ENCODE data around the gene RPTOR. TPM values are rescaled to one million over a fixed set of nuclear protein-coding genes. Genes with fewer than 3 reads are reported as not detected.

The RPTOR gene
- polyA plus RNA-seq, 1 donor from 2014 or later = 8.0 TPM

GRCh38 chr17:80652756-80653330 is 108.2 kb downstream of the RPTOR start:
- Histone ChIP-seq H3K9ac (ENCODE audit: low read length) (no peak overlapping the region), H3F3A (ENCODE audit: insufficient read depth, low read length, poor library complexity, severe bottlenecking) (no peaks in the 10 kb centered on the region), H4K20me1 (ENCODE audit: insufficient read depth) (no peaks in the 10 kb centered on the region), H3K9me3 (ENCODE audit: low read length) (no peaks in the 10 kb centered on the region), H3K4me2 (ENCODE audit: low read length) (no peak overlapping the region), H3K4me3 (ENCODE audit: low read length) (no peak overlapping the region), H3K36me3 (ENCODE audit: insufficient read depth, low read length) (no peaks in the 10 kb centered on the region), H3K79me2 (replicated peaks; ENCODE audit: insufficient read depth, low read length) (no peaks in the 10 kb centered on the region), H3K27me3 (ENCODE audit: insufficient read depth, low read depth, low read length) (no peaks in the 10 kb centered on the region), H2AFZ (ENCODE audit: low read depth, low read length) (no peak overlapping the region), H3K9me2 (ENCODE audit: insufficient read depth, low read length) (no peaks in the 10 kb centered on the region), H3K27ac (ENCODE audit: low read length) (no peak overlapping the region)
- no peak for TF ChIP-seq EP300 (conservative IDR thresholded peaks at IDR 0.05; ENCODE audit: poor library complexity, severe bottlenecking)
- TF ChIP-seq EZH2 (IDR thresholded peaks at IDR 0.05; ENCODE audit: borderline replicate concordance, insufficient read depth, low read length, poor library complexity, severe bottlenecking) = no peak

GRCh38 chr17:80653856-80654255 is 109.2 kb downstream of the RPTOR start:
- Histone ChIP-seq H3K36me3 (ENCODE audit: insufficient read depth, low read length) (no peaks in the 10 kb centered on the region), H3F3A (ENCODE audit: insufficient read depth, low read length, poor library complexity, severe bottlenecking) (no peaks in the 10 kb centered on the region), H3K9me2 (ENCODE audit: insufficient read depth, low read length) (no peaks in the 10 kb centered on the region), H3K9ac (ENCODE audit: low read length) (no peak overlapping the region), H2AFZ (ENCODE audit: low read depth, low read length) (no peak overlapping the region), H3K4me2 (ENCODE audit: low read length) (no peak overlapping the region), H3K27me3 (ENCODE audit: insufficient read depth, low read depth, low read length) (no peaks in the 10 kb centered on the region), H3K27ac (ENCODE audit: low read length) (no peak overlapping the region), H3K79me2 (replicated peaks; ENCODE audit: insufficient read depth, low read length) (no peaks in the 10 kb centered on the region), H3K4me3 (ENCODE audit: low read length) (no peak overlapping the region), H3K9me3 (ENCODE audit: low read length) (no peaks in the 10 kb centered on the region), H4K20me1 (ENCODE audit: insufficient read depth) (no peaks in the 10 kb centered on the region)
- TF ChIP-seq EZH2 (IDR thresholded peaks at IDR 0.05; ENCODE audit: borderline replicate concordance, insufficient read depth, low read length, poor library complexity, severe bottlenecking) (no peak), MXI1 (conservative IDR thresholded peaks at IDR 0.05; ENCODE audit: poor library complexity, severe bottlenecking) (no peak), RAD21 (conservative IDR thresholded peaks at IDR 0.05) (no peak), POLR2AphosphoS5 (IDR thresholded peaks at IDR 0.05) (no peak), EP300 (conservative IDR thresholded peaks at IDR 0.05; ENCODE audit: poor library complexity, severe bottlenecking) (no peak)

- no peak overlapping the region for H3K9ac ChIP-seq (ENCODE audit: low read length)
- no peak overlapping the region for H2AFZ ChIP-seq (ENCODE audit: low read depth, low read length)
- no peak overlapping the region for H3K27ac ChIP-seq (ENCODE audit: low read length)
- H4K20me1 ChIP-seq (ENCODE audit: insufficient read depth) = no peaks in the 10 kb centered on the region
- H3K4me2 ChIP-seq (ENCODE audit: low read length) = no peak overlapping the region
- no peaks in the 10 kb centered on the region for H3K36me3 ChIP-seq (ENCODE audit: insufficient read depth, low read length)
- H3K9me2 ChIP-seq (ENCODE audit: insufficient read depth, low read length) = no peaks in the 10 kb centered on the region
- no peaks in the 10 kb centered on the region for H3K27me3 ChIP-seq (ENCODE audit: insufficient read depth, low read depth, low read length)
- H3K79me2 ChIP-seq (replicated peaks; ENCODE audit: insufficient read depth, low read length) = no peaks in the 10 kb centered on the region
- TF ChIP-seq EP300 (conservative IDR thresholded peaks at IDR 0.05; ENCODE audit: poor library complexity, severe bottlenecking) (no peak), SMC3 (conservative IDR thresholded peaks at IDR 0.05; ENCODE audit: poor library complexity) (no peak), POLR2AphosphoS5 (IDR thresholded peaks at IDR 0.05) (no peak), CTCF (IDR thresholded peaks at IDR 0.05; ENCODE audit: poor library complexity, severe bottlenecking) (no peak), TAF1 (IDR thresholded peaks at IDR 0.05; ENCODE audit: low read depth) (no peak), RAD21 (conservative IDR thresholded peaks at IDR 0.05) (no peak), MXI1 (conservative IDR thresholded peaks at IDR 0.05; ENCODE audit: poor library complexity, severe bottlenecking) (no peak), EZH2 (IDR thresholded peaks at IDR 0.05; ENCODE audit: borderline replicate concordance, insufficient read depth, low read length, poor library complexity, severe bottlenecking) (no peak)
- H3K4me3 ChIP-seq (ENCODE audit: low read length) = no peak overlapping the region
- no peaks in the 10 kb centered on the region for H3K9me3 ChIP-seq (ENCODE audit: low read length)
- no peaks in the 10 kb centered on the region for H3F3A ChIP-seq (ENCODE audit: insufficient read depth, low read length, poor library complexity, severe bottlenecking)
Observed at GRCh38 chr17:80655608-80656007, 111.0 kb downstream of the RPTOR start.
